Thyroid gland (tissue), 4 donors: ENCODE results near the gene EPS8. TPM values are rescaled to one million over a fixed set of nuclear protein-coding genes. Genes with fewer than 3 reads are reported as not detected.

Experiments
- DNase-seq, 2 donors: peaks; one replicate each; pipeline ENCODE4 v3.0.0-alpha.2; 2019
- H3K27ac ChIP-seq, 3 donors: fragments of 200-600 bp; sonication (generic); 1 replicate in 2 of 3; 2 replicates in 1 of 3; pipeline ENCODE4 v1.5.1; 2016 to 2019; ENCODE audit warnings: mild to moderate bottlenecking in 1 of 3, moderate library complexity in 1 of 3
- H3K27me3 ChIP-seq: fragments of 200-600 bp; sonication (generic); one replicate; pipeline ENCODE4 v1.5.1; 2019
- H3K36me3 ChIP-seq, 2 donors: fragments of 200-600 bp; sonication (generic); one replicate each; pipeline ENCODE4 v1.5.1; 2016 to 2019
- H3K4me1 ChIP-seq, 2 donors: fragments of 200-600 bp; sonication (generic); one replicate each; pipeline ENCODE4 v1.5.1; 2017 to 2019
- H3K4me3 ChIP-seq, 3 donors: fragments of 200-600 bp; sonication (generic); replicated peaks in 1 of 3; 1 replicate in 2 of 3; 2 replicates in 1 of 3; pipeline ENCODE4 v1.5.1; 2016; ENCODE audit warnings: mild to moderate bottlenecking in 1 of 3
- H3K9me3 ChIP-seq: fragments of 200-600 bp; sonication (generic); one replicate; pipeline ENCODE4 v1.5.1; 2017
- POLR2A ChIP-seq, 2 donors: fragments of 450-650 bp; IDR thresholded peaks; one replicate each; pipeline ENCODE4 v1.6.1; 2017; ENCODE audit warnings: antibody characterized with exemption in 2 of 2, mild to moderate bottlenecking in 2 of 2, moderate library complexity in 1 of 2
- WGBS, 2 donors: methylation state at CpG; one replicate each; pipeline ENCODE4 v1.1.5; 2017; 5-methylcytosine and 5-hydroxymethylcytosine counted together
- intact Hi-C: fragments of 100-400 bp; cut with DNase I; formaldehyde crosslinking; loops from one replicate; pipeline ENCODE4 v1.15.1; 2023
- total RNA-seq, 4 donors: library from RNA; depleted of rRNA; stranded (reverse); fragments of >200 nt; gene quantifications; one replicate each; pipeline ENCODE4 v1.2.3, GENCODE V29; 2016
- TF ChIP-seq, protein P1 (sequence below), 6 experiments: fragments of 200-600 bp in 3 of 6; fragments of 450-650 bp in 3 of 6; sonication (generic) in 3 of 6; IDR thresholded peaks; one replicate each; pipeline ENCODE4 v1.5.1; 2016 to 2019; ENCODE audit warnings: antibody characterized with exemption in 6 of 6, mild to moderate bottlenecking in 2 of 6, inconsistent platforms in 1 of 6, moderate library complexity in 1 of 6

EPS8 gene
- total RNA-seq, 4 donors from 2014 or later, result 78.0 to 127 (median 110) TPM

DNA sequence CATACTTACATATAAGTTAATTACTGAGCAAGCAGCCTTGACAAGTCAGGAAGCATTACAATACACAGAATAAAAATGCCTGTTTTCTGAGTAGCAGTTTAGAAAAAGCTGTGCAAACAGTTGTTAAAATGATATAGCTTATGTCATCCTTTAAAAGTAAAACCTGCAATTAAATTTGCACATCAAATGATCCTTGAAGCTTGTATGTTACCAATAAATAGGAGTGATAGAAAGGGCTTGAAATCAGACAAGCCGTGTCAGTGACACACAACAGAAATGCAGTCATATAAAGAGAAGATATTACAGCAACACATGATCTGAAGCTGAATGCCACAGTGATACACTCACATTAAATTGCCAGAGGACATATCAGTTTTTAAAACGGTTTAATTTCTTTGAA lies 70.0 kb downstream of the EPS8 start:
- H3K27me3 ChIP-seq, result no peaks in the 10 kb centered on the region
- intact Hi-C loops, result loop anchor here (10.0 kb wide), 1 partner anchor 66 kb away; the partner anchor contains the start of gene EPS8
- no peak for DNase-seq
- 76 to 83% methylated on average over 2 of the region's 2 CpGs for WGBS, 2 donors
- H3K27ac ChIP-seq, result no peak overlapping the region
- TF ChIP-seq, protein P1, sequence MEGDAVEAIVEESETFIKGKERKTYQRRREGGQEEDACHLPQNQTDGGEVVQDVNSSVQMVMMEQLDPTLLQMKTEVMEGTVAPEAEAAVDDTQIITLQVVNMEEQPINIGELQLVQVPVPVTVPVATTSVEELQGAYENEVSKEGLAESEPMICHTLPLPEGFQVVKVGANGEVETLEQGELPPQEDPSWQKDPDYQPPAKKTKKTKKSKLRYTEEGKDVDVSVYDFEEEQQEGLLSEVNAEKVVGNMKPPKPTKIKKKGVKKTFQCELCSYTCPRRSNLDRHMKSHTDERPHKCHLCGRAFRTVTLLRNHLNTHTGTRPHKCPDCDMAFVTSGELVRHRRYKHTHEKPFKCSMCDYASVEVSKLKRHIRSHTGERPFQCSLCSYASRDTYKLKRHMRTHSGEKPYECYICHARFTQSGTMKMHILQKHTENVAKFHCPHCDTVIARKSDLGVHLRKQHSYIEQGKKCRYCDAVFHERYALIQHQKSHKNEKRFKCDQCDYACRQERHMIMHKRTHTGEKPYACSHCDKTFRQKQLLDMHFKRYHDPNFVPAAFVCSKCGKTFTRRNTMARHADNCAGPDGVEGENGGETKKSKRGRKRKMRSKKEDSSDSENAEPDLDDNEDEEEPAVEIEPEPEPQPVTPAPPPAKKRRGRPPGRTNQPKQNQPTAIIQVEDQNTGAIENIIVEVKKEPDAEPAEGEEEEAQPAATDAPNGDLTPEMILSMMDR (IDR thresholded peaks at IDR 0.05), result no peak
- no peak for TF ChIP-seq POLR2A (IDR thresholded peaks at IDR 0.05)
- peaks cover 19 to 36% of the 10 kb centered on the region in 2 donors for H3K4me1 ChIP-seq
- no peak overlapping the region for H3K4me3 ChIP-seq
- no peaks in the 10 kb centered on the region for H3K36me3 ChIP-seq
- H3K9me3 ChIP-seq, result no peaks in the 10 kb centered on the region

DNA sequence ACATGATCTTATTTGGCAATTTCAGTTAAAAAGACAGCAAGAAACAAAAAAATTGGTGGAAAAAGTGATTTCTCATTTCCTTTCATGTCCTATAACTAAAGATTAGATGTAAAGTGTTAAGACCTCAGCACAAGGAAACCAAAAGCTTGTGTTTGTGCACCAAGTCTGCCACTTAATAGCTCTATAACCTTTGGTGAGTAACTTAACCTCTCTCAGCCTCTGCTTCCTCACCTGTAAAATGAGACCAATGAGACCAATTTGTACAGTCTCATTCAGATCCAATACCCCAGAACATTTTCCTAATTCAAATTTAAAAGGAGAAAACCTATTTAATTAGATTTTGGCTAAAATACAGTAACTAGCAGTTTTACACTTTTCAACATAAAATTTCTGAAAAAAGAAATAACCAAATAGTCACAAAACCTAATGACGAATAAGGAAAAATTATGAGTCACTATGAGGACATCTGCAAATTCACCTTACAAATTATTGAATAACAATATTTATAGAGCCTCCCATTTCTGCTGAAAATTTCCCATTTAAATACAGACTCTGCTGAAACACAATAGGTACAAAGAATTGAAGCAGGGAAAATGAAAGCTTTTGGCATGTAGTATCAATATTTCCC lies 71.1 kb downstream of the EPS8 start:
- no peak overlapping the region for H3K4me3 ChIP-seq
- TF ChIP-seq POLR2A (IDR thresholded peaks at IDR 0.05), result no peak
- TF ChIP-seq, protein P1 (IDR thresholded peaks at IDR 0.05), result no peak

GRCh38 chr12:15716581-15716980 lies 72.6 kb downstream of the EPS8 start:
- Histone ChIP-seq H3K4me3 (no peak overlapping the region), H3K9me3 (no peaks in the 10 kb centered on the region), H3K27ac (no peak overlapping the region), H3K27me3 (no peaks in the 10 kb centered on the region), H3K4me1 (peaks cover 41 to 58% of the 10 kb centered on the region in 2 donors), H3K36me3 (no peaks in the 10 kb centered on the region)
- no peak for DNase-seq
- 86 to 92% methylated on average over 2 of the region's 2 CpGs for WGBS, 2 donors
- intact Hi-C loops, result loop anchor here (10.0 kb wide), 1 partner anchor 68 kb away; the partner anchor contains the start of gene EPS8
- TF ChIP-seq POLR2A (IDR thresholded peaks at IDR 0.05), result no peak
- TF ChIP-seq, protein P1 (IDR thresholded peaks at IDR 0.05), result no peak

More for the DNA sequence above, 71.1 kb downstream of the EPS8 start:
- Histone ChIP-seq H3K4me1 (peaks cover 29 to 47% of the 10 kb centered on the region in 2 donors), H3K36me3 (no peaks in the 10 kb centered on the region), H3K9me3 (no peaks in the 10 kb centered on the region), H3K27me3 (no peaks in the 10 kb centered on the region), H3K27ac (no peak overlapping the region)
- intact Hi-C loops, result loop anchor here (10.0 kb wide), 1 partner anchor 67 kb away; the partner anchor contains the start of gene EPS8
- DNase-seq, result no peak
- WGBS, 2 donors, result 85 to 89% methylated on average over 1 of the region's 1 CpG

DNA sequence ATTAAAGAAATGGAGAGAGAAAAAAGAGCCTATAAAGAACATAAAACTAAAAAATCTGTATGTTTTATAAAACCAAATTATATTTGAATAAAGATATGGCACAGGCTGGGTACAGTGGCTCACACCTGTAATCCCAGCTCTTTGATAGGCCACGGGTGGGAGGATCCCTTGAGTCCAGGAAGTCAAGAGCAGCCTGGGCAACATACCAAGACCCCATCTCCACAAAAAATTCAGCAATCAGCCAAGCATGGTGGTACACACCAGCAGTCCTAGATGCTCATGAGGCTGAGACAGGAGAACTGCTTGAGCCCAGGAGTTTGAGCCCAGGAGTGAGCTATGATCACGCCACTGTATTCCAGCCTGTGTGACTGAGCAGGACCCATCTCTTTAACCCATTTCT lies 74.9 kb downstream of the EPS8 start:
- Histone ChIP-seq H3K36me3 (no peaks in the 10 kb centered on the region), H3K27me3 (no peaks in the 10 kb centered on the region), H3K4me3 (no peak overlapping the region), H3K4me1 (peaks cover 38 to 57% of the 10 kb centered on the region in 2 donors), H3K27ac (peak overlapping the region; percentile 28 to 81 (median 75)), H3K9me3 (no peaks in the 10 kb centered on the region)
- peak; percentile 89 to 90 for DNase-seq
- TF ChIP-seq POLR2A (IDR thresholded peaks at IDR 0.05), result no peak
- TF ChIP-seq, protein P1 (IDR thresholded peaks at IDR 0.05), result no peak
- intact Hi-C loops, result loop anchor here (10.0 kb wide), 1 partner anchor 71 kb away; the partner anchor contains the start of gene EPS8
- 35 to 43% methylated on average over 2 of the region's 2 CpGs for WGBS, 2 donors
